ENCODE data around the gene CSNK1G1. TPM values are rescaled to one million over a fixed set of nuclear protein-coding genes. Genes with fewer than 3 reads are reported as not detected.

The CSNK1G1 gene
- total and polyA plus RNA-seq, 2 of the 8 experiments (the other 6 are each of a cell fraction or from before 2014, with no cell fraction given), result 6.0 to 12.9 TPM

- Histone ChIP-seq H3K14ac (ENCODE audit: insufficient read length) (no peak overlapping the region), H4K91ac (replicated peaks; ENCODE audit: insufficient read length, low read length) (no peak overlapping the region), H3K79me1 (ENCODE audit: low read depth, low read length) (no peaks in the 10 kb centered on the region), H3K23me2 (ENCODE audit: low read depth, low read length) (no peaks in the 10 kb centered on the region; the same call in 1 of the 2 replicates), H2BK15ac (ENCODE audit: low read length) (no peak overlapping the region), H3K4me3 (ENCODE audit: extremely low read depth in 1 of 4, insufficient read depth in 2 of 4, low read depth in 3 of 4, low read length in 4 of 4) (no peak overlapping the region), H4K20me1 (replicated peaks in 1 of 2; ENCODE audit: control insufficient read depth in 1 of 2, insufficient read depth in 2 of 2, low read length in 2 of 2) (no peaks in the 10 kb centered on the region), H2AFZ (ENCODE audit: low read length) (no peak overlapping the region), H2BK12ac (ENCODE audit: low read depth, low read length) (no peak overlapping the region), H3K9me3 (ENCODE audit: insufficient read depth in 2 of 2, low read depth in 1 of 2, low read length in 1 of 2) (no peaks in the 10 kb centered on the region), H2BK5ac (ENCODE audit: low read depth, low read length) (no peak overlapping the region), H3K36me3 (ENCODE audit: control insufficient read depth in 2 of 4, insufficient read depth in 4 of 4, low read length in 3 of 4) (no peaks in the 10 kb centered on the region), H3K27me3 (replicated peaks in 1 of 4; ENCODE audit: control insufficient read depth in 3 of 4, extremely low read depth in 1 of 4, insufficient read depth in 3 of 4, low read length in 3 of 4) (no peaks in the 10 kb centered on the region), H2BK120ac (replicated peaks; ENCODE audit: low read depth, low read length) (no peak overlapping the region), H3K4me2 (ENCODE audit: insufficient read depth in 1 of 2, low read depth in 2 of 2, low read length in 2 of 2) (no peak overlapping the region), H2AK5ac (ENCODE audit: low read depth, low read length) (no peak overlapping the region), H4K8ac (ENCODE audit: extremely low read depth, insufficient read depth, low read length) (no peak overlapping the region), H2BK20ac (ENCODE audit: low read length) (no peak overlapping the region), H3K56ac (replicated peaks; ENCODE audit: insufficient read length, low read depth, low read length) (no peak overlapping the region), H3K4ac (replicated peaks; ENCODE audit: insufficient read length, low read depth, low read length) (no peak overlapping the region), H3K18ac (ENCODE audit: extremely low read depth, low read length) (no peak overlapping the region), H3K9ac (replicated peaks in 1 of 4; ENCODE audit: extremely low read depth in 1 of 4, low read depth in 3 of 4, low read length in 3 of 4) (no peak overlapping the region), H3K23ac (ENCODE audit: insufficient read length) (no peak overlapping the region), H3K27ac (ENCODE audit: low read depth, low read length) (no peak overlapping the region), H4K5ac (ENCODE audit: insufficient read length, low read depth, low read length) (no peak overlapping the region), H3K79me2 (ENCODE audit: control insufficient read depth in 1 of 2, insufficient read depth in 2 of 2, low read length in 2 of 2) (no peaks in the 10 kb centered on the region), H3K4me1 (replicated peaks in 1 of 4; ENCODE audit: control insufficient read depth in 3 of 4, insufficient read depth in 4 of 4, low read length in 3 of 4) (no peaks in the 10 kb centered on the region)
- CTCF ChIA-PET (ENCODE audit: partially characterized antibody), result interaction anchor here (0.6 to 1.0 kb wide), 2 partner anchors 76 to 90 kb away, joined by 3 read pairs; no protein-coding TSS in a partner anchor
- FAIRE-seq (no peak), DNase-seq (ENCODE audit: low read depth in 1 of 2, low spot score in 2 of 2) (no peak)
- POLR2A ChIA-PET (ENCODE audit: partially characterized antibody), result no interaction called here
- 92% methylated on average over 4 of the region's 4 CpGs; no CpG with 5 or more reads in 1 of the 2 experiments for WGBS, 2 experiments (ENCODE audit: extremely low coverage in 1 of 2, insufficient coverage in 1 of 2, insufficient read length in 1 of 2, insufficient replicate concordance in 2 of 2, low coverage in 1 of 2, low lambda C conversion rate in 2 of 2, missing lambda C conversion rate in 1 of 2)
- no peak for TF ChIP-seq ASH2L (IDR thresholded peaks at IDR 0.05; ENCODE audit: low read length)
- no peak for TF ChIP-seq USF2 (IDR thresholded peaks at IDR 0.05; ENCODE audit: low read length)
- no peak for TF ChIP-seq CTCF (IDR thresholded peaks at IDR 0.05; ENCODE audit: control extremely low read depth in 1 of 3, insufficient read depth in 1 of 3, low read depth in 1 of 3, low read length in 3 of 3)
- TF ChIP-seq KDM1A (IDR thresholded peaks at IDR 0.05; ENCODE audit: borderline replicate concordance, low read length), result no peak
- no peak for TF ChIP-seq E2F6 (IDR thresholded peaks at IDR 0.05)
- TF ChIP-seq NANOG (IDR thresholded peaks at IDR 0.05; ENCODE audit: insufficient read depth, low read depth, low read length, poor library complexity, severe bottlenecking), result no peak
- no peak for TF ChIP-seq SIRT6 (IDR thresholded peaks at IDR 0.05; ENCODE audit: low read length)
- no peak for TF ChIP-seq MAFK (IDR thresholded peaks at IDR 0.05; ENCODE audit: low read depth, low read length)
- TF ChIP-seq CBX5 (IDR thresholded peaks at IDR 0.05; ENCODE audit: low read depth, low read length), result no peak
- no peak for TF ChIP-seq RXRA (IDR thresholded peaks at IDR 0.05; ENCODE audit: insufficient read depth, low read depth, low read length)
Observed at GRCh38 chr15:64233299-64233698, 122.7 kb downstream of the CSNK1G1 start.
